ENCODE data around the gene RBM10.

DNA sequence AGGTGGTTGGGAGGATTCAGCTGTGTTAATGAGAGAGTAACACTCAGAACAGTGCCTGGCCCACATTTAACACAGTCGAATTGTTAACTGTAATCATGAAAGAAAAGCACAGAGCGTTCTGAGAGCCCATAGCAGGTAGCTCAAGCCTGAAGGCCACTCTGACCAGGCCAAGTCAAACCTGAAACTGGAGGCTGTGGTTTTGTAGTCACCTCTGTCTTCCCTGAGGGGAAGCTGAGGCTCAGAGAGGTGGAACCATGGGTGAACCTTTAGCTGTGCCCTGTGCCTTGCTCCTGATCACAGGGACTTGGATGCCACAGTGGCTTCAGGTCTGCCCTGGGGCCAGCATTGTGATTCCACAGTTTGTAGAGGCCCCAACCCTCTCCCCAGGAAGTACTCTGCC, 32.1 kb downstream of the RBM10 start:
- no peak for TF ChIP-seq POLR2A (IDR thresholded peaks at IDR 0.05)
- TF ChIP-seq, protein P1, sequence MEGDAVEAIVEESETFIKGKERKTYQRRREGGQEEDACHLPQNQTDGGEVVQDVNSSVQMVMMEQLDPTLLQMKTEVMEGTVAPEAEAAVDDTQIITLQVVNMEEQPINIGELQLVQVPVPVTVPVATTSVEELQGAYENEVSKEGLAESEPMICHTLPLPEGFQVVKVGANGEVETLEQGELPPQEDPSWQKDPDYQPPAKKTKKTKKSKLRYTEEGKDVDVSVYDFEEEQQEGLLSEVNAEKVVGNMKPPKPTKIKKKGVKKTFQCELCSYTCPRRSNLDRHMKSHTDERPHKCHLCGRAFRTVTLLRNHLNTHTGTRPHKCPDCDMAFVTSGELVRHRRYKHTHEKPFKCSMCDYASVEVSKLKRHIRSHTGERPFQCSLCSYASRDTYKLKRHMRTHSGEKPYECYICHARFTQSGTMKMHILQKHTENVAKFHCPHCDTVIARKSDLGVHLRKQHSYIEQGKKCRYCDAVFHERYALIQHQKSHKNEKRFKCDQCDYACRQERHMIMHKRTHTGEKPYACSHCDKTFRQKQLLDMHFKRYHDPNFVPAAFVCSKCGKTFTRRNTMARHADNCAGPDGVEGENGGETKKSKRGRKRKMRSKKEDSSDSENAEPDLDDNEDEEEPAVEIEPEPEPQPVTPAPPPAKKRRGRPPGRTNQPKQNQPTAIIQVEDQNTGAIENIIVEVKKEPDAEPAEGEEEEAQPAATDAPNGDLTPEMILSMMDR (IDR thresholded peaks at IDR 0.05): no peak
- TF ChIP-seq POLR2AphosphoS5 (IDR thresholded peaks at IDR 0.05): no peak
